Karpas-422 (cell line): ENCODE measurements around the gene FAM72C. TPM values are rescaled to one million over a fixed set of nuclear protein-coding genes. Genes with fewer than 3 reads are reported as not detected.
"Not testable (repeated sequence)": the region's sequence is repeated elsewhere in the genome, so short reads cannot be mapped to it uniquely, and the experiment has no call there.

Experiments used
- DNase-seq: peaks from one replicate; pipeline ENCODE4 v3.0.0-alpha.2; 2015
- H2AFZ ChIP-seq: fragments of 200-600 bp; sonication (generic); 2 replicates; pipeline ENCODE4 v1.6.1; 2014; ENCODE audit warnings: antibody characterized with exemption, low read length, mixed read lengths
- H3K27ac ChIP-seq: fragments of 200-600 bp; sonication (generic); 2 replicates; pipeline ENCODE4 v1.5.1; 2014; ENCODE audit warnings: mild to moderate bottlenecking, low read length, moderate library complexity
- H3K27me3 ChIP-seq: fragments of 200-600 bp; sonication (generic); 2 replicates; pipeline ENCODE4 v1.6.1; 2014; ENCODE audit warnings: low read length, mixed read lengths
- H3K36me3 ChIP-seq: fragments of 200-600 bp; sonication (generic); 2 replicates; pipeline ENCODE4 v1.6.1; 2014; ENCODE audit warnings: low read length, mixed read lengths; ENCODE audit not compliant: insufficient read depth
- H3K4me1 ChIP-seq: fragments of 200-600 bp; sonication (generic); 2 replicates; pipeline ENCODE4 v1.6.1; 2014; ENCODE audit warnings: mild to moderate bottlenecking, low read length, mixed read lengths
- H3K4me2 ChIP-seq: fragments of 200-600 bp; sonication (generic); 2 replicates; pipeline ENCODE4 v1.6.1; 2014; ENCODE audit warnings: low read length, low read depth, mild to moderate bottlenecking; ENCODE audit not compliant: poor library complexity, severe bottlenecking
- H3K4me3 ChIP-seq: fragments of 200-600 bp; sonication (generic); 2 replicates; pipeline ENCODE4 v1.5.1; 2014; ENCODE audit warnings: mild to moderate bottlenecking, antibody characterized with exemption, low read length, mixed read lengths
- H3K79me2 ChIP-seq: fragments of 200-600 bp; sonication (generic); 2 replicates; pipeline ENCODE4 v1.6.1; 2014; ENCODE audit warnings: mild to moderate bottlenecking, low read length, mixed read lengths
- H3K9ac ChIP-seq: fragments of 200-600 bp; sonication (generic); 2 replicates; pipeline ENCODE4 v1.6.0; 2014; ENCODE audit warnings: low read length
- H3K9me2 ChIP-seq: fragments of 200-600 bp; sonication (generic), shearing (Covaris generic); replicated peaks from 2 replicates; pipeline ENCODE4 v1.6.0; 2014; ENCODE audit warnings: mild to moderate bottlenecking, low read length, moderate library complexity; ENCODE audit not compliant: insufficient read depth
- H3K9me3 ChIP-seq: fragments of 300-700, 200-600 bp; sonication (generic); 2 replicates; pipeline ENCODE4 v1.6.1; 2014; ENCODE audit warnings: low read length, mixed read lengths
- H4K20me1 ChIP-seq: fragments of 200-600 bp; sonication (generic); 2 replicates; pipeline ENCODE4 v1.6.1; 2014; ENCODE audit warnings: mild to moderate bottlenecking, antibody characterized with exemption, low read length, low read depth; ENCODE audit not compliant: insufficient read depth
- total RNA-seq: library from RNA; depleted of rRNA; stranded (reverse); fragments of >200 nt; shearing (Covaris generic); gene quantifications from 2 replicates; pipeline ENCODE4 v1.2.3, GENCODE V29; 2014; ENCODE audit warnings: low replicate concordance; rRNA removed

The FAM72C gene
- 13.7 and 24.2 TPM in 2 replicates for total RNA-seq

- H3K27ac ChIP-seq, H3K4me3 ChIP-seq, H2AFZ ChIP-seq, H3K36me3 ChIP-seq, H3K9me3 ChIP-seq, DNase-seq, H3K27me3 ChIP-seq, H3K4me1 ChIP-seq, H3K79me2 ChIP-seq, H4K20me1 ChIP-seq, H3K9ac ChIP-seq, H3K9me2 ChIP-seq, H3K4me2 ChIP-seq: not testable (repeated sequence)
Measured at GRCh38 chr1:143971924-143972700, at the start of gene FAM72C. TSS of gene FAM72C (minus strand) at chr1:143971986. CDS start at chr1:143971141, 845 bp downstream.

- H3K9me3 ChIP-seq, H3K36me3 ChIP-seq, H2AFZ ChIP-seq, H3K4me3 ChIP-seq, H3K27me3 ChIP-seq, H3K4me2 ChIP-seq, H3K79me2 ChIP-seq, H4K20me1 ChIP-seq, H3K9ac ChIP-seq, H3K4me1 ChIP-seq, H3K9me2 ChIP-seq, DNase-seq: not testable (repeated sequence)
- H3K27ac ChIP-seq, result peak overlapping the region; percentile 79
Measured at GRCh38 chr1:144020001-144020738, 48.4 kb upstream of the FAM72C start.

GRCh38 chr1:144019101-144019500 is 47.3 kb upstream of the FAM72C start:
- H3K9me3 ChIP-seq, H3K4me2 ChIP-seq, DNase-seq, H3K27me3 ChIP-seq, H3K4me3 ChIP-seq, H3K4me1 ChIP-seq, H3K36me3 ChIP-seq, H3K79me2 ChIP-seq, H2AFZ ChIP-seq, H3K9ac ChIP-seq, H4K20me1 ChIP-seq, H3K9me2 ChIP-seq: not testable (repeated sequence)
- H3K27ac ChIP-seq, result peak overlapping the region; percentile 79

GRCh38 chr1:144015180-144015966 is 43.6 kb upstream of the FAM72C start:
- H3K4me2 ChIP-seq, DNase-seq, H3K4me1 ChIP-seq, H3K27ac ChIP-seq, H2AFZ ChIP-seq, H3K27me3 ChIP-seq, H3K4me3 ChIP-seq, H3K9me2 ChIP-seq, H4K20me1 ChIP-seq, H3K79me2 ChIP-seq, H3K9ac ChIP-seq, H3K36me3 ChIP-seq, H3K9me3 ChIP-seq: not testable (repeated sequence)

GRCh38 chr1:144014528-144014927 is 42.7 kb upstream of the FAM72C start:
- not testable (repeated sequence) for H2AFZ ChIP-seq, H3K36me3 ChIP-seq, H4K20me1 ChIP-seq, H3K4me1 ChIP-seq, H3K27me3 ChIP-seq, H3K9ac ChIP-seq, DNase-seq, H3K9me2 ChIP-seq, H3K9me3 ChIP-seq, H3K4me2 ChIP-seq, H3K79me2 ChIP-seq, H3K4me3 ChIP-seq, H3K27ac ChIP-seq

GRCh38 chr1:144014121-144014520 is 42.3 kb upstream of the FAM72C start:
- not testable (repeated sequence) for H3K9me3 ChIP-seq, H3K36me3 ChIP-seq, H3K27me3 ChIP-seq, H4K20me1 ChIP-seq, H3K9me2 ChIP-seq, DNase-seq, H3K4me1 ChIP-seq, H2AFZ ChIP-seq, H3K4me3 ChIP-seq, H3K27ac ChIP-seq, H3K9ac ChIP-seq, H3K4me2 ChIP-seq, H3K79me2 ChIP-seq

- not testable (repeated sequence) for H3K9me2 ChIP-seq, DNase-seq, H4K20me1 ChIP-seq, H3K9ac ChIP-seq, H3K27me3 ChIP-seq, H3K79me2 ChIP-seq, H3K9me3 ChIP-seq, H2AFZ ChIP-seq, H3K27ac ChIP-seq, H3K36me3 ChIP-seq, H3K4me3 ChIP-seq, H3K4me2 ChIP-seq, H3K4me1 ChIP-seq
Measured at GRCh38 chr1:144012168-144012733, 40.5 kb upstream of the FAM72C start.

GRCh38 chr1:144009410-144009809 is 37.6 kb upstream of the FAM72C start:
- not testable (repeated sequence) for H2AFZ ChIP-seq, H3K4me1 ChIP-seq, H3K27me3 ChIP-seq, DNase-seq, H4K20me1 ChIP-seq, H3K79me2 ChIP-seq, H3K9me3 ChIP-seq, H3K27ac ChIP-seq, H3K9ac ChIP-seq, H3K4me3 ChIP-seq, H3K36me3 ChIP-seq, H3K4me2 ChIP-seq, H3K9me2 ChIP-seq
